Measurements from ENCODE around the gene FGB.

The FGB gene

DNA sequence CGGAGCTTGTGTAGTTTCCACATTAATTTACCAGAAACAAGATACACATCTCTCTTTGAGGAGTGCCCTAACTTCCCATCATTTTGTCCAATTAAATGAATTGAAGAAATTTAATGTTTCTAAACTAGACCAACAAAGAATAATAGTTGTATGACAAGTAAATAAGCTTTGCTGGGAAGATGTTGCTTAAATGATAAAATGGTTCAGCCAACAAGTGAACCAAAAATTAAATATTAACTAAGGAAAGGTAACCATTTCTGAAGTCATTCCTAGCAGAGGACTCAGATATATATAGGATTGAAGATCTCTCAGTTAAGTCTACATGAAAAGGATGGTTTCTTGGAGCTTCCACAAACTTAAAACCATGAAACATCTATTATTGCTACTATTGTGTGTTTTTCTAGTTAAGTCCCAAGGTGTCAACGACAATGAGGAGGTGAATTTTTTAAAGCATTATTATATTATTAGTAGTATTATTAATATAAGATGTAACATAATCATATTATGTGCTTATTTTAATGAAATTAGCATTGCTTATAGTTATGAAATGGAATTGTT lies at the start of gene FGB:
Gene FGB, plus strand, starts transcription at position 315 of the 558 bp plus-strand sequence. Its CDS starts 8 bp downstream, at position 323.
- DNase-seq (ENCODE audit: extremely low spot score, insufficient read length, low read depth) (no peak), FAIRE-seq (no peak)

DNA sequence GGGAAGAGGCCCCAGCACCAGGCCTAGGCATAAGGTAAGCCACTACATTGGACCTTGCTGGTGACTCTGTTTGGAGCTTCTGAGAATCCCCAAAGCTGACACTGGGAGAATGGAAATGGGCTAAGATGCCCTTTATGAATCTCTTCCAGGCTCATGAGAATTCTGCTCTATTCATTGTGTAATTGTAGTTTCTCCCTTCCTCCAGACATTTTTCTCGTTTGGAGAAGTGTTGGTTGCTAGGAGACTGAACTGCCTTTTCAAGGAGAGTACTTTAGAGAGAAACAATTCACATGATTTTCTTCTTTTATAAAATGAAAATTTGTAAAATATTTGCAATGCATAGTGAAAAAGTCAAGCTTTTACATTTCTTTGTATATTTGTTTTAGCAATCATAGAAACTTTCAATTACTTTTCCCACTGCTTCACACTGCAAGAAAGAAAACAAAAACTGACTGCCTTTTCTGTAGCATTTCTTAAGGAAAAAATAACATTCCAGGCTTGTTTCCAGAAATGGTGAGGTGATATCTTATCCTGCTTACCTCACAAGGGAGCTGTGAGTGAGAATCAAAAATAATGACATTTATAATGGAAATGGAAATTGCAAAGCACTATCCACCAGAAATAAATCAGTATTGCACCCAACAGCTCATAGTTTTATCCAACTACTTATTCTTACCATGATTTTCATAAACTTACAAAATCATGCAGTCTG lies 46.3 kb upstream of the FGB start:
- no peak for DNase-seq (ENCODE audit: extremely low spot score, insufficient read length, low read depth)
- FAIRE-seq, result no peak

DNA sequence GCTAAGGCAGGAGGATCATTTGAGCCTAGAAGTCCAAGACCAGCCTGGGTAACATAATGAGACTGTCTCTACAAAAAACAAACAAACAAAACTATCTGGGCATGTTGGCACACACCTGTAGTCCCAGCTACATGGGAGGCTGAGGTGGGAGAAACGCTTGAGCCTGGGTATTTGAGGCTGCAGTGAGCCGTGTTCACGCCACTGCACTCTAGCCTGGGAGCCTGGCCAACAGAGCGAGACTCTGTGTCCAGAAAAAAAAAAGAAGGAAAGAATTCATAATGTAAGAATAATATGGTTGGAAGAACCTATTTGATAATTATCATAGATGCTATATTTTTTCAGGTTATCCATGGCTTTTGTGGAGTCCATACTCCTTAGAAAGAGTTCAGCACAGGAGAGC lies 45.2 kb upstream of the FGB start:
- FAIRE-seq (no peak), DNase-seq (ENCODE audit: extremely low spot score, insufficient read length, low read depth) (no peak)

DNA sequence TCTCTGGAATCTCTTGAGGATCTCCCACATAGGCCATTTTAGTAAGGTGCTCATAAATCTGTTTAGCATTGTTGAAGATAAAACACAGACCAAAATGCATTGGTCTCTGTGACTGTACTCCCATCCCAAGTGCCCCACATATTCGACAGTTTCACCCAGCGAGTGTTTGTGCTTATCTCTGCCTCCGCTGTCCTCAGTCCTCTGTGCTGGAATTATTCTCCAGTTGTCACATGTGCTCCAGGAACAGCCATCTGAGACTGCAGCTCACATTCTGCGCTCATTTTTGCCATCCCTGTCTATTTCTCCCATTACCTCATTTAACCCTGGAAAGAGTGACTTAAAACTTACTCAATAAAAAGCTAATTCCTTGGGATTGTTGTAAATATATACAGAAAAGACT lies 43.6 kb upstream of the FGB start:
- DNase-seq (ENCODE audit: extremely low spot score, insufficient read length, low read depth) (no peak), FAIRE-seq (no peak)

DNA sequence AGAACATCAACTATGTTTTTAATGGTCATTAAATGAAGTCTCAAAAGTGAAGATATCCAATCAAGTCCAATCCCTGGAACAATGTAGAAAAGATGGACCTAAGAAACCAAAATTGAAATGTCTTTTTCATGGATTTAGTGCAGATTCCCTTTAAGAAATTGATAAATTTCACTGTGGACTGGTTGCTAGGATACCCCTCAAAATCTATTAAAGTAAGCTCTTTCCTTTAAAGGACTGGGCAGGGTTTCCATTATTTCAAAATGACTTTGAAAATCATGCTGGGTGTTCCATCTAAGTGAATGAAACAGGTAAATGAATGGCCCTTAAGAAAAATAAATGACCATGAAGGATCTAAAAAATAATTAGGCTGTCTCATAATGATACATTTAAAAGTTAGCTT lies 41.2 kb upstream of the FGB start:
- FAIRE-seq, result no peak

DNA sequence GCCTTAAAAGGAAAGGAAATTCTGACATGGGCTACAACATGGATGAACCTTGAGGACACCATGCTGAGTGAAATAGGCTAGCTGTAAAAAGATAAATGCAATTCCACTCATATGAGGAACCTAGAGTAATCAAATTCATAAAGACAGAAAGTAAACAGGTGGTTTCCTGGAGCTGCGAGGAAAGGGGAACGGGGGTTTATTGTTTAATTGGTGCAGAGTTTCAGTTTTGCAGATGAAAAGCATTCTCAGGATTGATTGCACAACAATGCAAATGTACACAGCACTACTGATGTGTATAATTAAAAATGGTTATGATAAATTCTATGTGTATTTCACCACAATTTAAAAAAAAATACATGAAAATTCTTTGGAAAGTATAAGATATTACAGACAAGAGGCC lies 36.7 kb upstream of the FGB start:
- FAIRE-seq (no peak), DNase-seq (ENCODE audit: extremely low spot score, insufficient read length, low read depth) (no peak)

More for the DNA sequence above, 41.2 kb upstream of the FGB start:
- DNase-seq (ENCODE audit: extremely low spot score, insufficient read length, low read depth), result no peak

GRCh38 chr4:154527308-154527707 lies 35.5 kb upstream of the FGB start:
- FAIRE-seq, result no peak
- no peak for DNase-seq (ENCODE audit: extremely low spot score, insufficient read length, low read depth)

DNA sequence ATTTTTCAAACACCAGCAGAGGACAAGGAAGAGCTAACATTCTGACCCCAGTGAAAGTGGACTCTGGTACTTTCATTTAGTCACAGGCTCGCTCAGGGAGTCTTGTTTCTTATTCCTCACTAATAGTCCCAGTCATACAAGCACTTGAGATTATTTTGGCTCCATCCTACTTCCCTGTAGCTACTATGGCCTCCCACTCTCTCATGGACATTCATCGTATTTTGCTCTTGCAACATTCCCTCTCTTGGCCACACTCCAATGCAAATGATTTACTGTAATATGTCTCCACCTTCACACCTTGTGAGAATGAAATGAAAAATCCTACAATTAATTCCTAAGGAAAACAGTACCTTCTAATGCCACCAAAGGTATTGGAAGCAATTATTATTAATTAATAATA lies 33.9 kb upstream of the FGB start:
- FAIRE-seq (no peak), DNase-seq (ENCODE audit: extremely low spot score, insufficient read length, low read depth) (no peak)

GRCh38 chr4:154529728-154530519 lies 32.9 kb upstream of the FGB start:
- no peak for DNase-seq (ENCODE audit: extremely low spot score, insufficient read length, low read depth)
- FAIRE-seq, result no peak

GRCh38 chr4:154534296-154534695 lies 28.5 kb upstream of the FGB start:
- FAIRE-seq (no peak), DNase-seq (ENCODE audit: extremely low spot score, insufficient read length, low read depth) (no peak)

DNA sequence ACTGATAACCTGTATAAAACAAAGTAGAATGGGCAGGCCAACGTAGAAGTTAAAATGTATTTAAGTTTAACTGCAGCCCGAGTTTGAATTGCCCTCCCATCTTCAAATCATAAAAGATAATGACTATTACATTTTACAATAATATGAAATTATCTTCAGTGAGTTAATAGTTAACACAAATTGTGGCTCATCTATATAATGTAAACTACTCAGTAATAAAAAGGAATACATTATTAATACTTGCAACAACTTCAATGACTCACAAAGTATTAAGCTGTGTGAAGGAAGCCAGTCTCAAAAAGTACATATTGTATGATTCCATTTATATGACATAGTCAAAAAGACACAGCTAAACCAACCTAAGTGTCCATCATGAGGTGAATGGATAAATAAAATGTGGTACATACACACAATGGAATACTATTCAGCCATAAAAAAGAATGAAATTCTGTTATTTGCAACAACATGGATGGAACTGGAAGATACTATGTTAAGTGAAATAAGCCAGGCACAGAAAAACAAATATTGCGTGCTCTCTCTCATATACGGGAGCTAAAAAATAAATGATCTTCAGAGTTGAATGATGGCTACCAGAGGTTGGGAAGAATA lies 20.4 kb upstream of the FGB start:
- FAIRE-seq, result no peak
- DNase-seq (ENCODE audit: extremely low spot score, insufficient read length, low read depth), result no peak

- no peak for FAIRE-seq
- DNase-seq (ENCODE audit: extremely low spot score, insufficient read length, low read depth), result no peak
Measured at GRCh38 chr4:154545689-154546088, 17.1 kb upstream of the FGB start.

DNA sequence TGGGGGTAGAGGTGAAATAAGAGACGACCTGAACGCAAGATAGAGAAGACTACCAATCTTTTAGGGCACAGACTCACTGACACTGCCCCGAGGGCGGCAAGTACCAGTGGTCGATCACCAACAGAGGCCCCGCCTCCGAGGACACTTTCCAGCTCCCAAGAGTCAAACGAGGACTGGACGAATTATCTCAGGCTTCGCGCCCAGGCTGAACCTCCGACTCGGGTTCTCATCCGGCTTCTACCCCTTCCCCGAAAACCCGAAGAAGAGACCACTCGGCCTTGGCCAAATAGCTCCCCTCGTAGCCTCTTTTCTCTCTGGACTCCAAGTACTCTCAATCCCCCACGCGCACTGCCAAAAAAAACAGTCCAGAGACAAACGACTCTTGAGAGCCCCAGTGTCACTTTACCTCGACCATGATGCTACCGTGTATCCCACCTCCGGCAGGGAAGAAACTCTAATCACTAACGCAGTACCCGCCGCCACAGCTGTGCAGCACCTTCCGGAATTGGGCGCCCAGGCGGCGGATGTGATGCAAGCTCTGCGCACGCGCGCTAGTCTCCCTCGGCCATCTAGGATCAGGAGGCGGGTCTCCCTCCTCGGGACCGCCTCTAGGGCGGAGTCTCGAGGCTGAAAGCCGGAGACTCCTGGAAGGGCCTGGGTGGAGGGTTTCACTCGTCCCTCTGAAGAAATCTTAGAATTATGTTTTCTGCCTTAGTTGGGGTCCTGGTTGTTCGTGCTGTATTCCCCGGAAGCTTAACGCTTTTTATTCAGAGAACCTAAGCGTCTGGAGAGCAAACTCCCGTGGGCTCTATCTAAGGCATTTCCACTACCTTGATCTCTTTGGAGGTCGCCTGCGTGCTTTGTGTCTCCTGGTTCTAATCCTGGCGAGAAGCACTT lies 12.7 kb upstream of the FGB start, which contains the start of gene PLRG1:
Gene PLRG1, minus strand, starts transcription at position 507 of the 897 bp plus-strand sequence. Its CDS starts 92 bp downstream, at position 415.
- FAIRE-seq, result peak; percentile 97
- DNase-seq (ENCODE audit: extremely low spot score, insufficient read length, low read depth), result peak; percentile 89

DNA sequence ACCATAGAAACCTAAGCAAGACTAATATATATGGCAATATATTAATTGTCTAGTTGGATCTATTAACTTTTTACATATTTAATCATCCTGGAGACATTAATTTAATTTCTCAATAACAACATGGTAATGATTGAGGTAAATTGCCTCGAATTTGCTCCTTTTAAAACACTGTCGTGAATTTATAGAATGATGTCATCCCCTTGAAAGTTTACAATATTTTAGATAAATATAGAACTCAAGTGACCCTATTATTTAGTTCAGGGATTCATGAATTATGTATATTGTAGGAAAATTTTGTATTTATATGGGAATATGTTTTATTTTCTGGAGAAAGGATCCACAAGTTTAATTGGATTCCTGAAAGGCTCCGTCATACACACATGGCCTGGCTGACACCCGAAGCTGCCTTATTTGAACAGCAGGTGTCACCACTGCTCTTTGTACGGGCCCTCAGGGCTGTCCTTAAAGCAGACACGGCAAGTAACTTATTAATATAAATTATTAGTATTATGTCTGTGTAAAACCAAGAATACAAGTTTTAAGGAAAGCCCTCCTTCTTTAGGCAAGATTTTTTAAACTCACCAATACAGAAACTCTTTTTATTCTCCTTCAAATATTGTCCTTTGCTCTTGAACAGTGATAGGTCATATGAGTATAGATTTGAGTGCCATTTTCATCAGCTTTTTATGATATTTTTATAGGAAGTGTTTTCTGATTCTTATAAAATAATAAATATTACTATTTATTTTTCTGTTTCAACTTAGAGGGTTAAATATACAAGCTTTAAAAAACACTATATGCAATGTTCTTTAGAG lies 10.7 kb upstream of the FGB start:
- FAIRE-seq (peak; percentile 87), DNase-seq (ENCODE audit: extremely low spot score, insufficient read length, low read depth) (peak; percentile 22)

GRCh38 chr4:154559141-154559493 lies 3.7 kb upstream of the FGB start:
- DNase-seq (ENCODE audit: extremely low spot score, insufficient read length, low read depth) (no peak), FAIRE-seq (no peak)

GRCh38 chr4:154559494-154560418 lies 3.1 kb upstream of the FGB start:
- peak; percentile 15 for DNase-seq (ENCODE audit: extremely low spot score, insufficient read length, low read depth)
- FAIRE-seq, result peak; percentile 86

GRCh38 chr4:154560419-154560801 lies 2.4 kb upstream of the FGB start:
- no peak for DNase-seq (ENCODE audit: extremely low spot score, insufficient read length, low read depth)
- no peak for FAIRE-seq

DNA sequence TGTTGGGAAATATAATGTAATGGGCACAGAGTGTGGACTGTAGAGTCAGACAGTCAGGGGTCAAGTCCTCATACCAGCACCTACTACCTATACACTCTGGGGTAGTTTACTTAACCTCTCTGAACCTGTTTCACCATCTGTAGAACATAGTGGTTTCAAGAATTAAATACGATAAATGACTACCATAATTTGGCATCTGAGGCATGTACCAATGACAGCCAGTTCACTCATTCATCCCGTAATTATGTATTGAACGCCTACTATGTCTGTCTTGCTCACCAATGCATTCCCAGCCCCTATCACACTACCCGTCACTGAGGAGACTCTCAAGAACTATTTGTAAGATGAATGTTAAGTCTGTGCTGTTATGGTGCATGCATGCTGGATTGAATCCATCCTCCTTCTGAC lies 2.0 kb upstream of the FGB start:
- DNase-seq (ENCODE audit: extremely low spot score, insufficient read length, low read depth) (no peak), FAIRE-seq (no peak)

Data from GM18507 (cell line).